Left ventricle myocardium inferior (tissue), 1 donor: ENCODE measurements around the gene MUC22. TPM values are rescaled to one million over a fixed set of nuclear protein-coding genes. Genes with fewer than 3 reads are reported as not detected.
"Not testable (repeated sequence)": the region's sequence is repeated elsewhere in the genome, so short reads cannot be mapped to it uniquely, and the experiment has no call there.

ENCODE experiments used
- DNase-seq: peaks from one replicate; pipeline ENCODE4 v3.0.0-alpha.2; 2020
- H3K27ac ChIP-seq: fragments of 200-600 bp; replicated peaks from 2 replicates; pipeline ENCODE4 v1.8.0; 2021
- H3K27me3 ChIP-seq: fragments of 200-600 bp; 2 replicates; pipeline ENCODE4 v1.8.0; 2021; ENCODE audit warnings: low read depth
- H3K36me3 ChIP-seq: fragments of 200-600 bp; 2 replicates; pipeline ENCODE4 v1.8.0; 2021
- H3K4me1 ChIP-seq: fragments of 200-600 bp; 2 replicates; pipeline ENCODE4 v1.8.0; 2021
- H3K4me3 ChIP-seq: fragments of 200-600 bp; 2 replicates; pipeline ENCODE4 v1.8.0; 2021; ENCODE audit warnings: mild to moderate bottlenecking, moderate library complexity
- H3K9me3 ChIP-seq: fragments of 200-600 bp; replicated peaks from 2 replicates; pipeline ENCODE4 v1.8.0; 2021
- intact Hi-C: fragments of 100-400 bp; cut with micrococcal nuclease; formaldehyde crosslinking; loops from one replicate; pipeline ENCODE4 v1.11.0; 2022
- total RNA-seq: library from RNA; stranded (reverse); fragmentation: NEBNext Ultra II Directional; extraction: Animal tissue kit (Norgen Biotek cat#: 25700); gene quantifications from one replicate; pipeline ENCODE4 v1.2.1, GENCODE V29; 2021
- TF ChIP-seq, protein P1 (sequence below): fragments of 200-600 bp; IDR thresholded peaks from 2 replicates; pipeline ENCODE4 v1.8.0; 2021; ENCODE audit warnings: antibody characterized with exemption, mild to moderate bottlenecking, borderline replicate concordance
- donor health status: DM: no; HTN: yes; CAD: no; lungs with severe emphysema.

MUC22 gene
- total RNA-seq, 1 donor from 2014 or later: 0.08 TPM

DNA sequence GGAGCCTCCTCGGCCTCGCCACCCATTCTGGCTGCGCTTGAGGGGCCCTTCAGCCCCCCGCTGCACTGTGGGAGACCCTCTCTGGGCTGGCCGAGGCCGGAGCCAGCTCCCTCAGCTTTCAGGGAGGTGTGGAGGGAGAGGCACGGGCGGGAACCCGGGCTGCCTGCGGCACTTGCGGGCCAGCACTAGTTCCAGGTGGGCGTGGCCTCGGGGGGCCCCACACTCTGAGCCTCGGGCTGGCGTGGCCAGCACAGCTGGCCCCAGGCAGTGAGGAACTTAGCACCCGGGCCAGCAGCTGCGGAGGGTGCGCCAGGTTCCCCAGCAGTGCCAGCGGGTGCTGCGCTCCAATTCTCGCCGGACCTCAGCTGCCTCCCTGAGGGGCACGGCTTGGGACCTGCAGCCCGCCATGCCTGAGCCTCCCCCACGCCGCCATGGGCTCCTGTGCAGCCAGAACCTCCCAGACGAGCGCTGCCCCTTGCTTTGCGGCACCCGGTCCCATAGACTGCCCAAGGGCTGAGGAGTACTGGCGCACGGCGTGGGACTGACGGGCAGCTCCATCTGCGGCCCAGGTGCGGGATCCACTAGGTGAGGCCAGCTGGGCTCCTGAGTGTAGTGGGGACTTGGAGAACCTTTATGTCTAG is 6.5 kb downstream of the MUC22 start:
- no peaks in the 10 kb centered on the region for H3K27me3 ChIP-seq
- intact Hi-C loops: no loop called here
- TF ChIP-seq, protein P1, sequence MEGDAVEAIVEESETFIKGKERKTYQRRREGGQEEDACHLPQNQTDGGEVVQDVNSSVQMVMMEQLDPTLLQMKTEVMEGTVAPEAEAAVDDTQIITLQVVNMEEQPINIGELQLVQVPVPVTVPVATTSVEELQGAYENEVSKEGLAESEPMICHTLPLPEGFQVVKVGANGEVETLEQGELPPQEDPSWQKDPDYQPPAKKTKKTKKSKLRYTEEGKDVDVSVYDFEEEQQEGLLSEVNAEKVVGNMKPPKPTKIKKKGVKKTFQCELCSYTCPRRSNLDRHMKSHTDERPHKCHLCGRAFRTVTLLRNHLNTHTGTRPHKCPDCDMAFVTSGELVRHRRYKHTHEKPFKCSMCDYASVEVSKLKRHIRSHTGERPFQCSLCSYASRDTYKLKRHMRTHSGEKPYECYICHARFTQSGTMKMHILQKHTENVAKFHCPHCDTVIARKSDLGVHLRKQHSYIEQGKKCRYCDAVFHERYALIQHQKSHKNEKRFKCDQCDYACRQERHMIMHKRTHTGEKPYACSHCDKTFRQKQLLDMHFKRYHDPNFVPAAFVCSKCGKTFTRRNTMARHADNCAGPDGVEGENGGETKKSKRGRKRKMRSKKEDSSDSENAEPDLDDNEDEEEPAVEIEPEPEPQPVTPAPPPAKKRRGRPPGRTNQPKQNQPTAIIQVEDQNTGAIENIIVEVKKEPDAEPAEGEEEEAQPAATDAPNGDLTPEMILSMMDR: no peak
- no peaks in the 10 kb centered on the region for H3K4me1 ChIP-seq
- no peak overlapping the region for H3K27ac ChIP-seq
- H3K9me3 ChIP-seq: peaks cover 22% of the 10 kb centered on the region
- no peak overlapping the region for H3K4me3 ChIP-seq
- H3K36me3 ChIP-seq: no peaks in the 10 kb centered on the region
- DNase-seq: no peak

DNA sequence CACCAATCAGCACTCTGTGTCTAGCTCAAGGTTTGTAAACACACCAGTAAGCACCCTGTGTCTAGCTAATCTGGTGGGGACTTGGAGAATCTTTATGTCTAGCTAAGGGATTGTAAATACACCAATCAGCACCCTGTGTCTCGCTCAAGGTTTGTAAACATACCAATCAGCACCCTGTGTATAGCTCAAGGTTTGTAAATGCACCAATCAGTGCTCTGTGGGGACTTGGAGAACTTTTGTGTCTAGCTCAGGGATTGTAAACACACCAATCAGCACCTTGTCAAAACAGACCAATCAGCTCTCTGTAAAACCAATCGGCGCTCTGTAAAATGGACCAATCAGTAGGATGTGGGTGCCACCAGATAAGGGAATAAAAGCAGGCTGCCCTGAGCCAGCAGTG is 7.2 kb downstream of the MUC22 start:
- peaks cover 22% of the 10 kb centered on the region for H3K9me3 ChIP-seq
- H3K4me3 ChIP-seq, H3K27ac ChIP-seq, DNase-seq, H3K36me3 ChIP-seq, H3K27me3 ChIP-seq, H3K4me1 ChIP-seq, intact Hi-C loops: not testable (repeated sequence)

GRCh38 chr6:31020057-31020456 is 9.8 kb downstream of the MUC22 start:
- H3K9me3 ChIP-seq: peaks cover 12% of the 10 kb centered on the region
- no peak overlapping the region for H3K27ac ChIP-seq
- no peaks in the 10 kb centered on the region for H3K4me1 ChIP-seq
- no peak overlapping the region for H3K4me3 ChIP-seq
- no peaks in the 10 kb centered on the region for H3K36me3 ChIP-seq
- intact Hi-C loops: no loop called here
- TF ChIP-seq, protein P1: no peak
- DNase-seq: no peak
- no peaks in the 10 kb centered on the region for H3K27me3 ChIP-seq

GRCh38 chr6:31020631-31021255 is 10.5 kb downstream of the MUC22 start:
- H3K9me3 ChIP-seq, H3K27me3 ChIP-seq, H3K4me1 ChIP-seq, H3K27ac ChIP-seq, H3K36me3 ChIP-seq, intact Hi-C loops, H3K4me3 ChIP-seq, DNase-seq: not testable (repeated sequence)

GRCh38 chr6:31021705-31022531 is 11.6 kb downstream of the MUC22 start:
- H3K27ac ChIP-seq, H3K4me1 ChIP-seq, H3K4me3 ChIP-seq, intact Hi-C loops, H3K27me3 ChIP-seq, H3K36me3 ChIP-seq, DNase-seq, H3K9me3 ChIP-seq: not testable (repeated sequence)

DNA sequence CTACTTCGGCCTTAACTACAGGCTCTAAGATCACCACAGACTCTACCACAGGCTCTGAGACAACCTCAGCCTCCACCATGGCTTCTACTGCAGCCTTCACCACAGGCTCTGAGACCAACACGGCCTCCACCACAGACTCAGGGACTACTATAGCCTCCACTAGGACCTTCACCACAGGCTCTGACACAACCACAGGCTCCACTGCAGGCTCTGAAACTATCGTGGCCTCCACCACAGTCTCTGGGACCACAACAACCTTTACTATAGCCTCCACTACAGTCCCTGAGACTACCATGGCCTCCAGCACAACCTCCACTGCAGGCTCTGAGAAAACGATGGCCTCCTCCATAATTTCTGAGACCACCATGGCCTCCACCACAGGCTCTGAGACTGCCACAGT is 15.3 kb downstream of the MUC22 start:
- intact Hi-C loops: no loop called here
- TF ChIP-seq, protein P1: no peak
- H3K4me1 ChIP-seq: no peaks in the 10 kb centered on the region
- no peak overlapping the region for H3K27ac ChIP-seq
- H3K36me3 ChIP-seq: no peaks in the 10 kb centered on the region
- peaks cover 11% of the 10 kb centered on the region for H3K27me3 ChIP-seq
- no peak for DNase-seq
- no peak overlapping the region for H3K4me3 ChIP-seq
- no peaks in the 10 kb centered on the region for H3K9me3 ChIP-seq

- Histone ChIP-seq H3K4me3 (no peak overlapping the region), H3K27ac (no peak overlapping the region), H3K4me1 (peaks cover under 1% of the 10 kb centered on the region), H3K27me3 (peaks cover 11% of the 10 kb centered on the region), H3K9me3 (no peaks in the 10 kb centered on the region), H3K36me3 (no peaks in the 10 kb centered on the region)
- DNase-seq: no peak
- TF ChIP-seq, protein P1: no peak
- intact Hi-C loops: no loop called here
These were observed 20.8 kb downstream of the MUC22 start for GRCh38 chr6:31031095-31031494.
